ENCODE results near the gene SLC25A42. TPM values are rescaled to one million over a fixed set of nuclear protein-coding genes. Genes with fewer than 3 reads are reported as not detected.
A peak's percentile ranks its signal among the peaks of the same experiment; 100 is the strongest.

SLC25A42 gene
- total RNA-seq, 1 donor from 2014 or later: 1.3 TPM

GRCh38 chr19:19026299-19026971, 37.4 kb upstream of the SLC25A42 start:
- DNase-seq (ENCODE audit: low read depth) (peak; percentile 42), FAIRE-seq (no peak)
- Histone ChIP-seq H3K36me3 (ENCODE audit: control insufficient read depth, insufficient read depth, low read length) (peaks cover 27% of the 10 kb centered on the region), H3K27me3 (ENCODE audit: control insufficient read depth, insufficient read depth, low read length) (no peaks in the 10 kb centered on the region), H3K4me3 (ENCODE audit: low read depth, low read length) (no peak overlapping the region)
- TF ChIP-seq, protein P1, sequence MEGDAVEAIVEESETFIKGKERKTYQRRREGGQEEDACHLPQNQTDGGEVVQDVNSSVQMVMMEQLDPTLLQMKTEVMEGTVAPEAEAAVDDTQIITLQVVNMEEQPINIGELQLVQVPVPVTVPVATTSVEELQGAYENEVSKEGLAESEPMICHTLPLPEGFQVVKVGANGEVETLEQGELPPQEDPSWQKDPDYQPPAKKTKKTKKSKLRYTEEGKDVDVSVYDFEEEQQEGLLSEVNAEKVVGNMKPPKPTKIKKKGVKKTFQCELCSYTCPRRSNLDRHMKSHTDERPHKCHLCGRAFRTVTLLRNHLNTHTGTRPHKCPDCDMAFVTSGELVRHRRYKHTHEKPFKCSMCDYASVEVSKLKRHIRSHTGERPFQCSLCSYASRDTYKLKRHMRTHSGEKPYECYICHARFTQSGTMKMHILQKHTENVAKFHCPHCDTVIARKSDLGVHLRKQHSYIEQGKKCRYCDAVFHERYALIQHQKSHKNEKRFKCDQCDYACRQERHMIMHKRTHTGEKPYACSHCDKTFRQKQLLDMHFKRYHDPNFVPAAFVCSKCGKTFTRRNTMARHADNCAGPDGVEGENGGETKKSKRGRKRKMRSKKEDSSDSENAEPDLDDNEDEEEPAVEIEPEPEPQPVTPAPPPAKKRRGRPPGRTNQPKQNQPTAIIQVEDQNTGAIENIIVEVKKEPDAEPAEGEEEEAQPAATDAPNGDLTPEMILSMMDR (IDR thresholded peaks at IDR 0.05; ENCODE audit: insufficient read depth, low read length, severe bottlenecking): peak; percentile 59

GRCh38 chr19:19027228-19027627, 36.6 kb upstream of the SLC25A42 start:
- FAIRE-seq: no peak
- H3K36me3 ChIP-seq (ENCODE audit: control insufficient read depth, insufficient read depth, low read length): peaks cover 27% of the 10 kb centered on the region
- no peak overlapping the region for H3K4me3 ChIP-seq (ENCODE audit: low read depth, low read length)
- TF ChIP-seq, protein P1 (IDR thresholded peaks at IDR 0.05; ENCODE audit: insufficient read depth, low read length, severe bottlenecking): no peak
- DNase-seq (ENCODE audit: low read depth): no peak
- H3K27me3 ChIP-seq (ENCODE audit: control insufficient read depth, insufficient read depth, low read length): no peaks in the 10 kb centered on the region

- TF ChIP-seq, protein P1 (IDR thresholded peaks at IDR 0.05; ENCODE audit: insufficient read depth, low read length, severe bottlenecking): no peak
- Histone ChIP-seq H3K4me3 (ENCODE audit: low read depth, low read length) (no peak overlapping the region), H3K36me3 (ENCODE audit: control insufficient read depth, insufficient read depth, low read length) (peaks cover 22% of the 10 kb centered on the region), H3K27me3 (ENCODE audit: control insufficient read depth, insufficient read depth, low read length) (no peaks in the 10 kb centered on the region)
- FAIRE-seq: no peak
- no peak for DNase-seq (ENCODE audit: low read depth)
Observed at GRCh38 chr19:19028526-19028925, 35.3 kb upstream of the SLC25A42 start.

DNA sequence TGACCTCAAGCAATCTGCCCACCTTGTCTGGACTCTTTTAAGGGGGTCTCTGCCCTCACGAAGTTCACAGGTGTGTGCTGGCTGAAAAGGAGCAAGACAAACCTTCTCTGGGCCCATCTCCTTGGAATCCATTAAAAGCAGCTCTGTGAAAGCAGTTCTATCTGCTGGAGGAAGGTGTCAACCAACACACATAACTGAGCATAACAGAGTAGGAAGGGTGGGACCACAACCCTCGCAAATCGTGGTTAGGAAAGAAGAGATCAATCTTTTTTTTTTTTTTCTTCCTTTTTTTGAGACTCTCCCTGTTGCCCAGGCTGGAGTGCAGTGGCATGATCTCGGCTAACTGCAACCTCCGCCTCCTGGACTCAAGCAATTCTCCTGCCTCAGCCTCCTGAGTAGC, 31.9 kb upstream of the SLC25A42 start:
- Histone ChIP-seq H3K27me3 (ENCODE audit: control insufficient read depth, insufficient read depth, low read length) (no peaks in the 10 kb centered on the region), H3K36me3 (ENCODE audit: control insufficient read depth, insufficient read depth, low read length) (peaks cover 13% of the 10 kb centered on the region), H3K4me3 (ENCODE audit: low read depth, low read length) (no peak overlapping the region)
- no peak for FAIRE-seq
- DNase-seq (ENCODE audit: low read depth): no peak
- TF ChIP-seq, protein P1 (IDR thresholded peaks at IDR 0.05; ENCODE audit: insufficient read depth, low read length, severe bottlenecking): no peak

DNA sequence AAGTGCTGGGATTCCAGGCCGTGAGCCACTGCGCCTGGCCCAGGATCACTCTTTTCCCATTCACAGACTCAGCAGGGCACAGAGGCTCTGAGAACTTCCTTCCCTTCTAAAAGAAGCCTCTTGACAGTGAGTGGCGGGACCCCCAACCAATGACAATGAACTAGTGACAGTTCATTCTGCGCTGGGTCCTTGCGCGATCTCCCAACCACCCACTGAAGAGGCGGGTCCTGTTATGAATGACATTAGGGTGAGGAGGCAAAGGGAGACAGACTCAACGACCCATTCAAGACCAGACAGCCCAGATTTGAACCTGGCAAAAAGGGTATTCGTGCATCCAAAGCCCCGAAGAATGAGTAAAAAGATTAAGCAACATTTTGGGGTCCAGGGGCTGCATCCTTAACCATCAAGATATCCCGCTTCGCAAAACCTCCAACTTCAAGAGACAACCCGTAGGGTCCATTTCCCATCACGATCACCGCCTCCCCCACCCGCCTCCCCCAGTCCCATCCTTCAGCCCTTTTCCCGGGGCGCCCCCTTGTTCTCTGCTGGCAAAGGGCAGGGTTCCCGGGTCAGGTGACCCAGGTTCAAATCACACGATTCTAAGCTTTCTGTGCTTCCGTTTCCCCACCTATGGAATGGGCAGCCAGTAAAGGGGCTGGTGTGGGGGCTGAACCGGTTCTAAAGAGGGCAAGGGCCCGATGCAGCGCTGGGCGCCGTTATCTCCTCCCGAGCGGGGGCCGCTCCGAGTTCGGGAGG, 31.2 kb upstream of the SLC25A42 start:
- DNase-seq (ENCODE audit: low read depth) (peak; percentile 81), FAIRE-seq (no peak)
- TF ChIP-seq, protein P1 (IDR thresholded peaks at IDR 0.05; ENCODE audit: insufficient read depth, low read length, severe bottlenecking): no peak
- Histone ChIP-seq H3K4me3 (ENCODE audit: low read depth, low read length) (peak overlapping the region; percentile 87), H3K27me3 (ENCODE audit: control insufficient read depth, insufficient read depth, low read length) (no peaks in the 10 kb centered on the region), H3K36me3 (ENCODE audit: control insufficient read depth, insufficient read depth, low read length) (peaks cover 13% of the 10 kb centered on the region)

All from bronchial epithelial cell (primary cell).